IMR-90 (cell line): Measurements from ENCODE around the gene POLG2. TPM values are rescaled to one million over a fixed set of nuclear protein-coding genes. Genes with fewer than 3 reads are reported as not detected.
"Not testable (repeated sequence)": the region's sequence is repeated elsewhere in the genome, so short reads cannot be mapped to it uniquely, and the experiment has no call there.

Experiments used
- ATAC-seq: fragments of 200-7000 bp; cut with Tn5 transposase; 2 replicates; pipeline ENCODE4 v1.9.1; 2020; ENCODE audit warnings: low read depth, mild to moderate bottlenecking, moderate library complexity
- BruUV-seq: library from RNA; stranded (reverse); fragments of 400-500 nt; replicated peaks from 2 replicates; lab custom pipeline; 2021; lab: Mats Ljungman, UMichigan
- CTCF ChIA-PET: fragments of 300-600 bp; formaldehyde crosslinking; extraction: SDS; loops from one replicate; lab custom pipeline; 2021; ENCODE audit warnings: antibody characterized with exemption; lab: Yijun Ruan, JAX
- POLR2A ChIA-PET: fragments of 300-600 bp; sonication (Branson Sonifier 250); formaldehyde crosslinking; loops from one replicate; lab custom pipeline; 2022; ENCODE audit warnings: antibody characterized with exemption; ENCODE audit not compliant: unreplicated experiment; lab: Charles Lee
- DNase-seq: peaks from one replicate; pipeline ENCODE4 v3.0.0; 2013
- H2AFZ ChIP-seq: replicated peaks from 2 replicates; pipeline ENCODE3; 2013; ENCODE audit warnings: low read length, mild to moderate bottlenecking; ENCODE audit not compliant: poor library complexity
- H2AK5ac ChIP-seq: 2 replicates; pipeline ENCODE4 v1.6.1; 2013; ENCODE audit warnings: low read depth, low read length, inconsistent platforms
- H2AK9ac ChIP-seq: replicated peaks from 2 replicates; pipeline ENCODE3; 2013; ENCODE audit warnings: mild to moderate bottlenecking, low read depth, low read length, moderate library complexity; ENCODE audit not compliant: poor library complexity
- H2BK120ac ChIP-seq: 2 replicates; pipeline ENCODE4 v1.6.1; 2013; ENCODE audit warnings: low read depth, low read length, inconsistent platforms
- H2BK15ac ChIP-seq: 3 replicates; pipeline ENCODE4 v1.6.1; 2013; ENCODE audit warnings: low read depth, low read length, inconsistent platforms
- H2BK20ac ChIP-seq: 2 replicates; pipeline ENCODE4 v1.6.1; 2013; ENCODE audit warnings: low read depth, mild to moderate bottlenecking, inconsistent platforms, low read length, moderate library complexity
- H2BK5ac ChIP-seq: 2 replicates; pipeline ENCODE4 v1.6.1; 2013; ENCODE audit warnings: mild to moderate bottlenecking, low read depth, low read length, inconsistent platforms; ENCODE audit not compliant: poor library complexity, severe bottlenecking
- H3K14ac ChIP-seq: replicated peaks from 2 replicates; pipeline ENCODE4 v1.6.1; 2013; ENCODE audit warnings: low read depth, low read length, inconsistent platforms
- H3K18ac ChIP-seq: 2 replicates; pipeline ENCODE4 v1.6.1; 2013; ENCODE audit warnings: low read depth, low read length, control low read depth
- H3K23ac ChIP-seq: 2 replicates; pipeline ENCODE4 v1.6.1; 2013; ENCODE audit warnings: low read depth, low read length, inconsistent platforms
- H3K27ac ChIP-seq: 2 replicates; pipeline ENCODE4 v1.5.1; 2013; ENCODE audit warnings: mild to moderate bottlenecking, control low read depth, low read length; ENCODE audit not compliant: insufficient read depth
- H3K27me3 ChIP-seq: 2 replicates; pipeline ENCODE4 v1.6.1; 2013; ENCODE audit warnings: low read length; ENCODE audit not compliant: control insufficient read depth, insufficient read depth
- H3K36me3 ChIP-seq: 2 replicates; pipeline ENCODE4 v1.6.1; 2013; ENCODE audit warnings: low read length, mixed read lengths; ENCODE audit not compliant: control insufficient read depth, insufficient read depth
- H3K4ac ChIP-seq: 2 replicates; pipeline ENCODE4 v1.6.1; 2013; ENCODE audit warnings: low read depth, low read length, inconsistent platforms
- H3K4me1 ChIP-seq: 2 replicates; pipeline ENCODE4 v1.6.1; 2013; ENCODE audit warnings: low read length, mixed read lengths; ENCODE audit not compliant: control insufficient read depth, insufficient read depth
- H3K4me2 ChIP-seq: 2 replicates; pipeline ENCODE4 v1.6.1; 2013; ENCODE audit warnings: low read depth, mild to moderate bottlenecking, control low read depth, low read length, moderate library complexity
- H3K4me3 ChIP-seq: 2 replicates; pipeline ENCODE4 v1.5.1; 2013; ENCODE audit warnings: low read depth, mild to moderate bottlenecking, control low read depth, low read length, moderate library complexity; ENCODE audit not compliant: insufficient read depth
- H3K56ac ChIP-seq: 2 replicates; pipeline ENCODE4 v1.6.1; 2013; ENCODE audit warnings: low read length, inconsistent platforms; ENCODE audit not compliant: insufficient read depth; ENCODE audit errors: extremely low read depth
- H3K79me1 ChIP-seq, 2 experiments: 2 replicates each; pipeline ENCODE4 v1.6.1; 2013; ENCODE audit warnings: low read length in 2 of 2, inconsistent platforms in 1 of 2, low read depth in 1 of 2
- H3K9ac ChIP-seq: 2 replicates; pipeline ENCODE4 v1.6.1; 2013; ENCODE audit warnings: low read depth, low read length, control low read depth
- H3K9me1 ChIP-seq: 2 replicates; pipeline ENCODE4 v1.6.1; 2013; ENCODE audit warnings: low read length, inconsistent platforms; ENCODE audit not compliant: insufficient read depth
- H3K9me3 ChIP-seq: 2 replicates; pipeline ENCODE4 v1.6.1; 2013; ENCODE audit warnings: low read length; ENCODE audit not compliant: control insufficient read depth, insufficient read depth
- H4K20me1 ChIP-seq: 2 replicates; pipeline ENCODE4 v1.6.1; 2013; ENCODE audit warnings: low read length, inconsistent platforms; ENCODE audit not compliant: insufficient read depth
- H4K5ac ChIP-seq: 2 replicates; pipeline ENCODE4 v1.6.1; 2013; ENCODE audit warnings: mild to moderate bottlenecking, low read depth, low read length, control low read depth
- H4K8ac ChIP-seq, 2 experiments: 2 replicates each; pipeline ENCODE4 v1.6.1; 2013; ENCODE audit warnings: low read depth in 2 of 2, low read length in 2 of 2, control low read depth in 1 of 2, inconsistent platforms in 1 of 2
- H4K91ac ChIP-seq: 2 replicates; pipeline ENCODE4 v1.6.1; 2013; ENCODE audit warnings: low read depth, low read length, inconsistent platforms; ENCODE audit not compliant: insufficient read depth
- WGBS, 2 experiments: methylation state at CpG; one replicate each; pipeline versions ENCODE4 v1.1.5 to v1.1.7; 2013; ENCODE audit warnings: missing lambda C conversion rate in 2 of 2; ENCODE audit not compliant: insufficient read length in 1 of 2; ENCODE audit errors: extremely low coverage in 2 of 2; 5-methylcytosine and 5-hydroxymethylcytosine counted together
- dilution Hi-C: fragments of 300-500 bp; cut with HindIII; formaldehyde crosslinking; loops from one replicate; pipeline ENCODE4 v1.14.3; 2018; ENCODE audit warnings: low sequenced_read_pairs; ENCODE audit not compliant: unreplicated experiment
- in situ Hi-C: fragments of 300-500 bp; cut with MboI; formaldehyde crosslinking; loops from 3 replicates; pipeline ENCODE4 v1.14.3; 2019; ENCODE audit warnings: low sequenced_read_pairs, inconsistent platforms, mixed read lengths
- intact Hi-C: fragments of 100-400 bp; cut with micrococcal nuclease; formaldehyde crosslinking; loops from 2 replicates; pipeline ENCODE4 v1.10.0; 2022
- polyA plus RNA-seq, 3 experiments: library from polyadenylated mRNA; depleted of rRNA; stranded (reverse); fragments of >200 nt; gene quantifications; 2 replicates each; pipeline ENCODE4 v1.2.3, GENCODE V29; 2012; ENCODE audit warnings: low replicate concordance in 1 of 3
- total RNA-seq: library from RNA; depleted of rRNA; stranded (reverse); fragments of >200 nt; gene quantifications from 2 replicates; pipeline ENCODE4 v1.2.3, GENCODE V29; 2012

The POLG2 gene
- total and polyA plus RNA-seq, 2 of the 4 experiments (the other 2 are of a cell fraction): 7.0 to 7.7 TPM

- H2AK9ac ChIP-seq, ATAC-seq, H3K56ac ChIP-seq, H3K18ac ChIP-seq, H3K4me2 ChIP-seq, H4K91ac ChIP-seq, H3K27ac ChIP-seq, H3K9ac ChIP-seq, H2BK120ac ChIP-seq, H2AK5ac ChIP-seq, H3K23ac ChIP-seq, H2BK15ac ChIP-seq, H4K8ac ChIP-seq, dilution Hi-C loops, H3K9me1 ChIP-seq, H3K36me3 ChIP-seq, in situ Hi-C loops, H2BK5ac ChIP-seq, H2BK20ac ChIP-seq, H3K4me1 ChIP-seq, H2AFZ ChIP-seq, H3K4ac ChIP-seq, H3K4me3 ChIP-seq, H4K5ac ChIP-seq, H3K14ac ChIP-seq, intact Hi-C loops, H3K9me3 ChIP-seq, CTCF ChIA-PET, BruUV-seq, H4K20me1 ChIP-seq, DNase-seq, H3K79me1 ChIP-seq: not testable (repeated sequence)
- WGBS, 2 experiments: no CpG with 5 or more reads among the region's 2 CpGs
- peaks cover 25% of the 10 kb centered on the region for H3K27me3 ChIP-seq
- POLR2A ChIA-PET: interaction anchor here (0.6 kb wide), 1 partner anchor 75 kb away, joined by 3 read pairs; no protein-coding TSS in a partner anchor
Observed at GRCh38 chr17:64430036-64430435, 66.8 kb downstream of the POLG2 start.
